ENCODE data around the gene IL1RL2. TPM values are rescaled to one million over a fixed set of nuclear protein-coding genes. Genes with fewer than 3 reads are reported as not detected.

IL1RL2 gene
- total RNA-seq, 1 experiment from 2014 or later = not detected

- Histone ChIP-seq H3K4me1 (ENCODE audit: control insufficient read depth, insufficient read depth, low read length) (peaks cover 3% of the 10 kb centered on the region; the same call in 1 of the 2 replicates), H3K27me3 (ENCODE audit: control insufficient read depth, insufficient read depth, low read length) (peaks cover 2% of the 10 kb centered on the region), H3K27ac (ENCODE audit: low read length) (no peak overlapping the region), H3K36me3 (ENCODE audit: control insufficient read depth, insufficient read depth, low read length) (no peaks in the 10 kb centered on the region), H3K4me3 (ENCODE audit: low read depth in 2 of 2, low read length in 2 of 2) (no peak overlapping the region; a peak in 1 of 4 replicates), H3K9me3 (ENCODE audit: control insufficient read depth, insufficient read depth, low read depth, low read length) (no peaks in the 10 kb centered on the region)
- in situ Hi-C loops (cut with HindIII; ENCODE audit: low pct_unique_long_range_greater_than_20kb, low sequenced_read_pairs) (no loop called here), intact Hi-C loops (cut with micrococcal nuclease; ENCODE audit: unreplicated experiment) (loop anchor here (5.0 kb wide), 1 partner anchor 105 kb away; the partner anchor contains the start of gene IL18R1)
- no TSS peak for BruUV-seq (replicated peaks)
- ChIA-PET CTCF (interaction anchor here (0.6 kb wide), 1 partner anchor 554 kb away, joined by 4 read pairs; no protein-coding TSS in a partner anchor), POLR2A (no interaction called here)
- DNase-seq (ENCODE audit: low read depth, low spot score) = no peak
- TF ChIP-seq SIN3A (IDR thresholded peaks at IDR 0.05; ENCODE audit: borderline replicate concordance, insufficient read depth, low read depth, low read length) = no peak
- TF ChIP-seq CTCF (IDR thresholded peaks at IDR 0.05) = peak; percentile 27
- TF ChIP-seq REST (IDR thresholded peaks at IDR 0.05; ENCODE audit: insufficient read depth in 1 of 2, low read depth in 2 of 2, low read length in 1 of 2) = no peak
- no peak for TF ChIP-seq POLR2AphosphoS5 (IDR thresholded peaks at IDR 0.05; ENCODE audit: low read depth, low read length)
- no peak for TF ChIP-seq TCF7L2 (IDR thresholded peaks at IDR 0.05; ENCODE audit: low read depth, low read length)
- no peak for ATAC-seq
Observed at GRCh38 chr2:102251849-102252203, 65.0 kb downstream of the IL1RL2 start.

GRCh38 chr2:102252236-102252635 lies 65.4 kb downstream of the IL1RL2 start:
- in situ Hi-C loops (cut with HindIII; ENCODE audit: low pct_unique_long_range_greater_than_20kb, low sequenced_read_pairs) (no loop called here), intact Hi-C loops (cut with micrococcal nuclease; ENCODE audit: unreplicated experiment) (loop anchor here (5.0 kb wide), 1 partner anchor 105 kb away; the partner anchor contains the start of gene IL18R1)
- ChIA-PET POLR2A (no interaction called here), CTCF (interaction anchor here (0.6 kb wide), 1 partner anchor 554 kb away, joined by 4 read pairs; no protein-coding TSS in a partner anchor)
- no peak overlapping the region for H3K4me3 ChIP-seq (ENCODE audit: low read depth in 2 of 2, low read length in 2 of 2)
- H3K4me1 ChIP-seq (ENCODE audit: control insufficient read depth, insufficient read depth, low read length) = peaks cover 3% of the 10 kb centered on the region; the same call in 1 of the 2 replicates
- ATAC-seq (no peak), DNase-seq (ENCODE audit: low read depth, low spot score) (no peak)
- no peaks in the 10 kb centered on the region for H3K9me3 ChIP-seq (ENCODE audit: control insufficient read depth, insufficient read depth, low read depth, low read length)
- H3K27ac ChIP-seq (ENCODE audit: low read length) = no peak overlapping the region
- no peaks in the 10 kb centered on the region for H3K36me3 ChIP-seq (ENCODE audit: control insufficient read depth, insufficient read depth, low read length)
- peaks cover 2% of the 10 kb centered on the region for H3K27me3 ChIP-seq (ENCODE audit: control insufficient read depth, insufficient read depth, low read length)
- TF ChIP-seq POLR2AphosphoS5 (IDR thresholded peaks at IDR 0.05; ENCODE audit: low read depth, low read length) (no peak), CTCF (IDR thresholded peaks at IDR 0.05) (no peak), REST (IDR thresholded peaks at IDR 0.05; ENCODE audit: insufficient read depth in 1 of 2, low read depth in 2 of 2, low read length in 1 of 2) (no peak), TCF7L2 (IDR thresholded peaks at IDR 0.05; ENCODE audit: low read depth, low read length) (no peak), SIN3A (IDR thresholded peaks at IDR 0.05; ENCODE audit: borderline replicate concordance, insufficient read depth, low read depth, low read length) (no peak)
- BruUV-seq (replicated peaks) = no TSS peak
